H1 (cell line): ENCODE measurements around the gene ACBD6. TPM values are rescaled to one million over a fixed set of nuclear protein-coding genes. Genes with fewer than 3 reads are reported as not detected.

Source experiments
- CTCF ChIA-PET: fragments of 300-600 bp; sonication (Branson Sonifier 250); formaldehyde crosslinking; loops from one replicate; lab custom pipeline; 2021; ENCODE audit not compliant: partially characterized antibody; lab: Charles Lee
- POLR2A ChIA-PET: fragments of 300-600 bp; sonication (Branson Sonifier 250); formaldehyde crosslinking; loops from one replicate; lab custom pipeline; 2021; ENCODE audit warnings: inconsistent platforms; ENCODE audit not compliant: partially characterized antibody; lab: Charles Lee
- DNase-seq, 2 experiments: peaks; one replicate each; pipeline versions ENCODE4 v3.0.0 to v3.0.0-alpha.2; 2010 to 2022; ENCODE audit warnings: low spot score in 2 of 2, low read depth in 1 of 2, mixed read lengths in 1 of 2
- FAIRE-seq: peaks from 2 replicates; lab custom pipeline; 2011; peaks lifted over from hg19 to GRCh38; lab: Jason Lieb, UNC
- H2AFZ ChIP-seq: 2 replicates; pipeline ENCODE4 v1.8.1; 2012; ENCODE audit warnings: low read length, inconsistent platforms
- H2AK5ac ChIP-seq: 2 replicates; pipeline ENCODE4 v1.6.1; 2013; ENCODE audit warnings: low read depth, low read length
- H2BK120ac ChIP-seq: replicated peaks from 2 replicates; pipeline ENCODE3; 2013; ENCODE audit warnings: low read depth, low read length, inconsistent platforms
- H2BK12ac ChIP-seq: 2 replicates; pipeline ENCODE4 v1.6.1; 2013; ENCODE audit warnings: low read depth, low read length
- H2BK15ac ChIP-seq: 2 replicates; pipeline ENCODE4 v1.6.1; 2013; ENCODE audit warnings: low read length
- H2BK20ac ChIP-seq: 2 replicates; pipeline ENCODE4 v1.6.1; 2013; ENCODE audit warnings: low read length
- H2BK5ac ChIP-seq: 2 replicates; pipeline ENCODE4 v1.6.1; 2013; ENCODE audit warnings: low read depth, low read length
- H3K14ac ChIP-seq: 2 replicates; pipeline ENCODE4 v1.6.1; 2013; ENCODE audit warnings: inconsistent platforms; ENCODE audit not compliant: insufficient read length
- H3K18ac ChIP-seq: 2 replicates; pipeline ENCODE4 v1.6.1; 2013; ENCODE audit warnings: low read length; ENCODE audit errors: extremely low read depth
- H3K23ac ChIP-seq: 2 replicates; pipeline ENCODE4 v1.6.1; 2013; ENCODE audit warnings: inconsistent platforms; ENCODE audit not compliant: insufficient read length
- H3K23me2 ChIP-seq: 2 replicates; pipeline ENCODE4 v1.6.1; 2013; ENCODE audit warnings: low read depth, low read length
- H3K27ac ChIP-seq: 2 replicates; pipeline ENCODE4 v1.6.1; 2011; ENCODE audit warnings: low read depth, low read length, inconsistent platforms
- H3K27me3 ChIP-seq, 4 experiments: replicated peaks in 1 of 4; 1 replicate in 1 of 4; 2 replicates in 3 of 4; pipeline versions ENCODE4 v1.6.1 to v1.8.1; 2011 to 2013; ENCODE audit warnings: low read length in 3 of 4, mild to moderate bottlenecking in 3 of 4, inconsistent platforms in 2 of 4, mixed read lengths in 2 of 4, moderate library complexity in 1 of 4; ENCODE audit not compliant: control insufficient read depth in 3 of 4, insufficient read depth in 3 of 4; ENCODE audit errors: extremely low read depth in 1 of 4
- H3K36me3 ChIP-seq, 4 experiments: 2 replicates each; pipeline versions ENCODE4 v1.6.1 to v1.8.1; 2011 to 2013; ENCODE audit warnings: mild to moderate bottlenecking in 4 of 4, low read length in 3 of 4, moderate library complexity in 2 of 4, control low read depth in 1 of 4, inconsistent platforms in 1 of 4; ENCODE audit not compliant: insufficient read depth in 4 of 4, control insufficient read depth in 2 of 4
- H3K4ac ChIP-seq: replicated peaks from 2 replicates; pipeline ENCODE3; 2013; ENCODE audit warnings: low read length, low read depth, mixed read lengths, inconsistent platforms; ENCODE audit not compliant: insufficient read length
- H3K4me1 ChIP-seq, 4 experiments: replicated peaks in 1 of 4; 1 replicate in 1 of 4; 2 replicates in 3 of 4; pipeline versions ENCODE4 v1.6.1 to v1.8.1; 2011 to 2013; ENCODE audit warnings: low read length in 3 of 4, inconsistent platforms in 2 of 4, mixed read lengths in 1 of 4; ENCODE audit not compliant: insufficient read depth in 4 of 4, control insufficient read depth in 3 of 4
- H3K4me2 ChIP-seq, 2 experiments: 2 replicates each; pipeline versions ENCODE4 v1.6.1 to v1.8.1; 2011 to 2013; ENCODE audit warnings: low read depth in 2 of 2, low read length in 2 of 2, control low read depth in 1 of 2, inconsistent platforms in 1 of 2, mild to moderate bottlenecking in 1 of 2; ENCODE audit not compliant: insufficient read depth in 1 of 2
- H3K4me3 ChIP-seq, 4 experiments: fragments of 200-600, 300-600 bp in 1 of 4; sonication (generic), shearing (Covaris generic), sonication (Bioruptor Twin) in 1 of 4; 2 replicates each; pipeline versions ENCODE4 v1.5.1 to v1.8.1; 2011 to 2016; ENCODE audit warnings: low read length in 4 of 4, low read depth in 3 of 4, control low read depth in 2 of 4, inconsistent platforms in 2 of 4, mild to moderate bottlenecking in 2 of 4, mixed read lengths in 1 of 4, moderate library complexity in 1 of 4; ENCODE audit not compliant: insufficient read depth in 2 of 4; ENCODE audit errors: extremely low read depth in 1 of 4
- H3K56ac ChIP-seq: replicated peaks from 2 replicates; pipeline ENCODE3; 2013; ENCODE audit warnings: low read depth, mild to moderate bottlenecking, mixed read lengths, low read length, inconsistent platforms; ENCODE audit not compliant: insufficient read length
- H3K79me1 ChIP-seq: 2 replicates; pipeline ENCODE4 v1.6.1; 2013; ENCODE audit warnings: low read depth, low read length, control low read depth
- H3K79me2 ChIP-seq, 2 experiments: 2 replicates each; pipeline versions ENCODE4 v1.6.1 to v1.8.1; 2012 to 2013; ENCODE audit warnings: low read length in 2 of 2, mild to moderate bottlenecking in 2 of 2, inconsistent platforms in 1 of 2; ENCODE audit not compliant: insufficient read depth in 2 of 2, control insufficient read depth in 1 of 2
- H3K9ac ChIP-seq, 4 experiments: replicated peaks in 1 of 4; 1 replicate in 1 of 4; 2 replicates in 3 of 4; pipeline versions ENCODE4 v1.6.1 to v1.8.1; 2011 to 2013; ENCODE audit warnings: low read depth in 3 of 4, low read length in 3 of 4, control low read depth in 2 of 4, mild to moderate bottlenecking in 2 of 4, moderate library complexity in 2 of 4, inconsistent platforms in 1 of 4; ENCODE audit errors: extremely low read depth in 1 of 4
- H3K9me3 ChIP-seq, 2 experiments: 2 replicates each; pipeline versions ENCODE4 v1.6.1 to v1.8.1; 2012 to 2013; ENCODE audit warnings: mild to moderate bottlenecking in 2 of 2, moderate library complexity in 2 of 2, control low read depth in 1 of 2, inconsistent platforms in 1 of 2, low read depth in 1 of 2, low read length in 1 of 2, mixed read lengths in 1 of 2; ENCODE audit not compliant: insufficient read depth in 2 of 2
- H4K20me1 ChIP-seq, 2 experiments: replicated peaks in 1 of 2; 2 replicates each; pipeline versions ENCODE3 to v1.8.1; 2011 to 2013; ENCODE audit warnings: inconsistent platforms in 2 of 2, low read length in 2 of 2, mild to moderate bottlenecking in 1 of 2; ENCODE audit not compliant: insufficient read depth in 2 of 2, control insufficient read depth in 1 of 2
- H4K5ac ChIP-seq: 2 replicates; pipeline ENCODE4 v1.6.1; 2013; ENCODE audit warnings: low read length, low read depth, mixed read lengths, inconsistent platforms; ENCODE audit not compliant: insufficient read length
- H4K8ac ChIP-seq: 2 replicates; pipeline ENCODE4 v1.8.0; 2013; ENCODE audit warnings: mild to moderate bottlenecking, moderate library complexity, low read length, inconsistent platforms; ENCODE audit not compliant: insufficient read depth; ENCODE audit errors: extremely low read depth
- H4K91ac ChIP-seq: replicated peaks from 2 replicates; pipeline ENCODE3; 2013; ENCODE audit warnings: low read length, mixed read lengths, inconsistent platforms; ENCODE audit not compliant: insufficient read length
- ATF2 ChIP-seq: IDR thresholded peaks from 2 replicates; pipeline ENCODE4 v1.6.1; 2012; ENCODE audit warnings: low read length, inconsistent platforms
- CEBPB ChIP-seq: IDR thresholded peaks from 2 replicates; pipeline ENCODE4 v1.6.1; 2012; ENCODE audit warnings: low read depth, low read length
- FOSL1 ChIP-seq: IDR thresholded peaks from 2 replicates; pipeline ENCODE4 v1.6.1; 2011; ENCODE audit warnings: mild to moderate bottlenecking, low read depth, low read length, moderate library complexity; ENCODE audit not compliant: insufficient read depth
- GABPA ChIP-seq: IDR thresholded peaks from 2 replicates; pipeline ENCODE4 v1.6.1; 2011; ENCODE audit warnings: mild to moderate bottlenecking, low read length, moderate library complexity, borderline replicate concordance; ENCODE audit not compliant: insufficient read depth
- KDM1A ChIP-seq: fragments of 200-600, 300-600 bp; sonication (generic); IDR thresholded peaks from 2 replicates; pipeline ENCODE4 v1.7.1; 2016; ENCODE audit warnings: mild to moderate bottlenecking, low read length, borderline replicate concordance
- KDM4A ChIP-seq: IDR thresholded peaks from one replicate; pipeline ENCODE4 v1.7.1; 2012; ENCODE audit warnings: low read depth, mild to moderate bottlenecking, moderate library complexity, low read length, inconsistent platforms; ENCODE audit not compliant: severe bottlenecking
- NANOG ChIP-seq: IDR thresholded peaks from 2 replicates; pipeline ENCODE4 v1.6.1; 2011; ENCODE audit warnings: low read length, low read depth, mild to moderate bottlenecking, inconsistent platforms; ENCODE audit not compliant: insufficient read depth, poor library complexity, severe bottlenecking
- RAD21 ChIP-seq, 2 experiments: IDR thresholded peaks in 1 of 2; conservative IDR thresholded peaks in 1 of 2; 2 replicates each; pipeline ENCODE4 v1.6.1; 2011; ENCODE audit warnings: low read depth in 2 of 2, low read length in 2 of 2, improper control_type of control experiment in 1 of 2, inconsistent platforms in 1 of 2, mild to moderate bottlenecking in 1 of 2, moderate library complexity in 1 of 2
- SP4 ChIP-seq: IDR thresholded peaks from 2 replicates; pipeline ENCODE4 v1.6.1; 2012; ENCODE audit warnings: low read length, inconsistent platforms
- TBP ChIP-seq: IDR thresholded peaks from 2 replicates; pipeline ENCODE4 v1.6.1; 2011; ENCODE audit warnings: low read depth, low read length, improper control_type of control experiment
- TCF12 ChIP-seq: IDR thresholded peaks from 2 replicates; pipeline ENCODE4 v1.6.1; 2011; ENCODE audit warnings: low read depth, mild to moderate bottlenecking, low read length
- TEAD4 ChIP-seq: IDR thresholded peaks from 2 replicates; pipeline ENCODE4 v1.6.1; 2012; ENCODE audit warnings: low read depth, low read length, inconsistent platforms, mixed read lengths
- WGBS, 2 experiments: shearing (Covaris generic) in 1 of 2; methylation state at CpG; one replicate each; pipeline versions ENCODE4 v1.1.6 to v1.1.7; 2013 to 2015; ENCODE audit warnings: low lambda C conversion rate in 2 of 2, mixed read lengths in 2 of 2, inconsistent platforms in 1 of 2, low coverage in 1 of 2, missing lambda C conversion rate in 1 of 2; ENCODE audit not compliant: insufficient replicate concordance in 2 of 2, insufficient coverage in 1 of 2, insufficient read length in 1 of 2; ENCODE audit errors: extremely low coverage in 1 of 2, missing lambda C conversion rate in 1 of 2; 5-methylcytosine and 5-hydroxymethylcytosine counted together
- polyA plus RNA-seq, 7 experiments: library from polyadenylated mRNA; depleted of rRNA in 3 of 7; stranded (reverse) in 5 of 7; unstranded in 2 of 7; fragments of >200 nt in 5 of 7; fragments of 200-250 nt in 2 of 7; gene quantifications; 1 replicate in 5 of 7; 2 replicates in 1 of 7; 4 replicates in 1 of 7; pipeline versions ENCODE4 v1.2.1 to v1.2.3, GENCODE V29; 2011 to 2013; ENCODE audit warnings: missing spikeins in 2 of 7, mixed read lengths in 2 of 7
- total RNA-seq: library from RNA; stranded (reverse); fragmentation: NEBNext Ultra II Directional; extraction: Animal tissue kit (Norgen Biotek cat#: 25700); gene quantifications from 2 replicates; pipeline ENCODE4 v1.2.1, GENCODE V29; 2021

The ACBD6 gene
- total and polyA plus RNA-seq, 2 of the 8 experiments (the other 6 are each of a cell fraction or from before 2014, with no cell fraction given), result 52.0 to 67.7 TPM

DNA sequence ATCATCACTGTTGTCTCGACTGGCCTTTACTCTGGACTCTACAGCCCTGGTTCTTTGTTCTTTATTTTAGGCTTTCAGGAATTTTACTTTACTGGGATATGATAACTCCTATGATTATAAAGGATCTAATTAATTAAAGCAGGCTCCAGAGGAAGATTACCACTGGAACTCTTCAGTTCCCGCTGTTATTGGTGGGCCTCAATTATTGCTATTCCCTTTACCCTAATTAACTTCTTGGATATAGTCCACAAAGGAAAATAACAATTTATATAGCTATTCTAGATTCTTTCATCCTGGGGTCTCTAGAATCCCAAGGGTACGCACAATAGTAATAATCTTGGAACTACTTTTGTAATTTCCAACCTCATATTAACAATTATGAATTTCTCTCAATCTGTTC, 47.9 kb upstream of the ACBD6 start:
- Histone ChIP-seq H3K27me3 (no peaks in the 10 kb centered on the region), H3K4ac (no peak overlapping the region), H4K91ac (no peak overlapping the region), H4K8ac (no peak overlapping the region), H3K9ac (peak overlapping the region in 1 of 4 experiments; percentile 61; a peak in 1 of 7 replicates), H3K4me3 (no peak overlapping the region), H2BK12ac (no peak overlapping the region), H3K18ac (no peak overlapping the region), H3K23me2 (no peaks in the 10 kb centered on the region), H3K79me2 (no peaks in the 10 kb centered on the region), H3K14ac (no peak overlapping the region), H3K23ac (no peak overlapping the region), H2BK20ac (no peak overlapping the region), H2BK15ac (no peak overlapping the region), H3K56ac (no peak overlapping the region), H4K5ac (no peak overlapping the region), H3K4me2 (no peak overlapping the region), H3K36me3 (no peaks in the 10 kb centered on the region), H3K4me1 (no peaks in the 10 kb centered on the region; a peak in 1 of 7 replicates), H3K27ac (no peak overlapping the region), H2BK5ac (no peak overlapping the region), H4K20me1 (no peaks in the 10 kb centered on the region), H2AK5ac (no peak overlapping the region), H2BK120ac (no peak overlapping the region), H3K79me1 (no peaks in the 10 kb centered on the region), H2AFZ (no peak overlapping the region), H3K9me3 (no peaks in the 10 kb centered on the region)
- FAIRE-seq (no peak), DNase-seq (no peak)
- 58% methylated on average over 3 of the region's 3 CpGs; no CpG with 5 or more reads in 1 of the 2 experiments for WGBS, 2 experiments
- ChIA-PET POLR2A (no interaction called here), CTCF (interaction anchor here (0.6 to 3.0 kb wide), 5 partner anchors 11 to 332 kb away, joined by 3 to 10 read pairs (median 3); no protein-coding TSS in a partner anchor)
- TF ChIP-seq CEBPB (no peak), RAD21 (IDR thresholded peaks at IDR 0.05 in 1 of 2, conservative IDR thresholded peaks at IDR 0.05 in 1 of 2; ENCODE audit: low read depth in 2 of 2, low read length in 2 of 2) (no peak), TCF12 (no peak), TBP (no peak), GABPA (no peak), SP4 (no peak), TEAD4 (no peak), NANOG (no peak), KDM1A (no peak), ATF2 (no peak), KDM4A (no peak), FOSL1 (no peak)
